GM12872 (cell line): ENCODE data around the gene JADE1.

ENCODE experiments used
- TF ChIP-seq, protein P1 (sequence below): IDR thresholded peaks from 3 replicates; pipeline ENCODE4 v1.5.1; 2011; ENCODE audit warnings: low read depth, mild to moderate bottlenecking, low read length, moderate library complexity; ENCODE audit not compliant: insufficient read depth

The JADE1 gene

DNA sequence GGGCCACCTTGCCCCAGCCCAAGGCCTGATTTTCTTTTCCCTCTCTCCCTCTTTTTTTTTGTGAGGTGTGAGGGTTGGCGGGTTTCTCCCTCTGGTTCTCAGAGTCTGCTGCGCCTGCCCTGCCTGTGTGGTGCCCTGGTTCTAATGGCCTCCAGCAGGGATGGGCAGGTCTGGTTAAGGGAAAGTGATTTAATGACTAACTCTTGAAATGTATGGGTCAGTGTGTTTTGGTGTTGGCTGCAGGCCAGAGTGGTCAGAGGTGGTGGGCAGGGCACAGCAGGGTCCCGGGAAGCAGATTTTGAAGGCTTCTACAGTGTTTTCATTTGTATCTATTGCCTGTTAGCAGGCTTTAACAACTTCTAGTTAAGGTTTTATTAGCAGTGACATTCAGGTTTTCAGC lies 39.0 kb downstream of the JADE1 start:
- TF ChIP-seq, protein P1, sequence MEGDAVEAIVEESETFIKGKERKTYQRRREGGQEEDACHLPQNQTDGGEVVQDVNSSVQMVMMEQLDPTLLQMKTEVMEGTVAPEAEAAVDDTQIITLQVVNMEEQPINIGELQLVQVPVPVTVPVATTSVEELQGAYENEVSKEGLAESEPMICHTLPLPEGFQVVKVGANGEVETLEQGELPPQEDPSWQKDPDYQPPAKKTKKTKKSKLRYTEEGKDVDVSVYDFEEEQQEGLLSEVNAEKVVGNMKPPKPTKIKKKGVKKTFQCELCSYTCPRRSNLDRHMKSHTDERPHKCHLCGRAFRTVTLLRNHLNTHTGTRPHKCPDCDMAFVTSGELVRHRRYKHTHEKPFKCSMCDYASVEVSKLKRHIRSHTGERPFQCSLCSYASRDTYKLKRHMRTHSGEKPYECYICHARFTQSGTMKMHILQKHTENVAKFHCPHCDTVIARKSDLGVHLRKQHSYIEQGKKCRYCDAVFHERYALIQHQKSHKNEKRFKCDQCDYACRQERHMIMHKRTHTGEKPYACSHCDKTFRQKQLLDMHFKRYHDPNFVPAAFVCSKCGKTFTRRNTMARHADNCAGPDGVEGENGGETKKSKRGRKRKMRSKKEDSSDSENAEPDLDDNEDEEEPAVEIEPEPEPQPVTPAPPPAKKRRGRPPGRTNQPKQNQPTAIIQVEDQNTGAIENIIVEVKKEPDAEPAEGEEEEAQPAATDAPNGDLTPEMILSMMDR: no peak

DNA sequence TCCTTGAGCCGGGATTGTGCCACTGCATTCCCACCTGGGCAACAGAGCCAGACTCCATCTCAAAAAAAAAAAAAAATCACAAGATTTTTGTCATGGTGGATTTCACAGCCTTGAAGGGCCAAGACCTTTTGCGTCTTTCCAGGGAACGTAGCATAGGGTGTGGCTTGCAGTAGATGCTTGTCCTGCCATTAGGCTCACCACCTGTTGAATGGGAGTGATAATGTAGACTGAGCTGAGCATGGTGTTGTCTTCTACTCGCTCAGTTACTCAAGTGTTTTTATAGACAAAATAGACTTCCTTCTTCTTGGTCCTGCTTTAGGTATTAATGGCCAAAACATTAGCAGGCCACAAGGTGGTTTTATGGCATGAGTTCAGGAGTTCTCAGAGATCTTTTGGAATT lies 40.8 kb downstream of the JADE1 start:
- TF ChIP-seq, protein P1: no peak

DNA sequence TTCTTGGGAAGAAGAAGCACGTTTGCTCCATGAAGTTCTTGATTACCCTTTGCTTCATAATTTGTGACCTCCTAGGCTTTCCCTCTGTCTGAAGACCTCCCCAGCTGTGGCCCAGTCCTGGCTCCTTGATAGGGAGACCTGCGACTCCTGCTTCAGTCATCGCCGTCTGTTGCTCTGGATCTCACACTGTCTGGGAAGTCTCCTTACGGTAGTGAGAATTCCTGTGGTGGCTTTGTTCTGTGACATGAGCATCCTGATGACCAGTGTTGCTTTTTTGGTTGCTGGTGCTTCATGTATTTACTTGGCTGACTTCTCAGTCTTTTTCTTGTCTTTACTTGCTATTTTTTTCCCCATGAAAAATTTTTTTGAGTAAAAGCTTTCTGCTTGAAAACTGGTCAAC lies 44.2 kb downstream of the JADE1 start:
- TF ChIP-seq, protein P1: no peak

DNA sequence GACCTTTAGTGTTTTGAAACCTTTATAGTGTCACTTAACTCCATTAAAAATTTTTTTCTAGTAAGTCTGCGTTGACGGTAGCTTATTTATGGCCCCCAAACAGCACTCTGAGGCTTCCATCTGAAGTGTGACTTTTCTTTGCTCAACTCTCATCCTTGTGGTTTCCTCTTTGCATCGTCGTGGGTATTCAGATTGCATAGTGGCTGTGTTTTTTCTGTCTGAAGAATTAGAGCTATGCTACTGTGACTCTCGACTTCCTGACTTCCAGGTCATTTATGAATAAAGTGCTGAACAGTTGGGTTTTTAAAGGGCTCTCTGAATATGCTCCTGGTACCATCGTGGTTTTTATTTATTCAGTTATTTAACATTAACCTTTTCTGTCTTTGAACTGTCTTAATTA lies 44.9 kb downstream of the JADE1 start:
- TF ChIP-seq, protein P1: no peak

DNA sequence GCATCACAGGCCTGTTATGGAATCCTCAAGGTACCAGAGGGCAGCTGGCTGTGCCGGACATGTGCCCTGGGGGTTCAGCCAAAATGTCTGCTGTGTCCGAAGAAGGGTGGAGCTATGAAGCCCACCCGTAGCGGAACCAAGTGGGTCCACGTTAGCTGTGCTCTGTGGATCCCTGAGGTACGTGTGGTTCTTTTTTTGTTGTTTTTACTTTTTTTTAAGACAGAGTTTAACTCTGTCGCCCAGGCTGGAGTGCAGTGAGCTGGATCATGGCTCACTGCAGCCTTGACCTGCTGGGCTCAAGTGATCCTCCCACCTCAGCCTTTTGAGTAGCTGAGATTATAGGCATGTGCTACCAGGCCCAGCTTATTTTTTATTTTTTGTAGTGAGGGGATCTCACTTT lies 46.1 kb downstream of the JADE1 start:
- TF ChIP-seq, protein P1: no peak

DNA sequence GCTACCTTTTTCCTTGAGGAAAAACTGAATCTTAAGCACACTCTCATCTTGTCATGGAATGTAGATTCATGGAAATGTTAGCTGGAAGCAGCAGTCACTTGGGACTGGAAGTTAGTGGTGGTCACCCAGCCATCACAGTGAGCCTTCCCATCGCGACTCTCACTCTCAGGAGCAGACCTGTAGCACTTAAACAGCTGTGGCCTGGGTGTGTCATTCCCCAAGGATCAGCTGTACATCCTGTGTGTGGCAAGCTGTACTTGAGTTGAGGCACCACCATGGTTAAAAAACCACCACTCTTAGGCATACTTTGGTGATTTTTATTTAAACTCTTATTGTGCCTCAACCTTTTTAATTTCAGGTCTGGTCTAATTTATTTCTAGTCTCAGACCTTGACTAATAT lies 46.7 kb downstream of the JADE1 start:
- TF ChIP-seq, protein P1: no peak

DNA sequence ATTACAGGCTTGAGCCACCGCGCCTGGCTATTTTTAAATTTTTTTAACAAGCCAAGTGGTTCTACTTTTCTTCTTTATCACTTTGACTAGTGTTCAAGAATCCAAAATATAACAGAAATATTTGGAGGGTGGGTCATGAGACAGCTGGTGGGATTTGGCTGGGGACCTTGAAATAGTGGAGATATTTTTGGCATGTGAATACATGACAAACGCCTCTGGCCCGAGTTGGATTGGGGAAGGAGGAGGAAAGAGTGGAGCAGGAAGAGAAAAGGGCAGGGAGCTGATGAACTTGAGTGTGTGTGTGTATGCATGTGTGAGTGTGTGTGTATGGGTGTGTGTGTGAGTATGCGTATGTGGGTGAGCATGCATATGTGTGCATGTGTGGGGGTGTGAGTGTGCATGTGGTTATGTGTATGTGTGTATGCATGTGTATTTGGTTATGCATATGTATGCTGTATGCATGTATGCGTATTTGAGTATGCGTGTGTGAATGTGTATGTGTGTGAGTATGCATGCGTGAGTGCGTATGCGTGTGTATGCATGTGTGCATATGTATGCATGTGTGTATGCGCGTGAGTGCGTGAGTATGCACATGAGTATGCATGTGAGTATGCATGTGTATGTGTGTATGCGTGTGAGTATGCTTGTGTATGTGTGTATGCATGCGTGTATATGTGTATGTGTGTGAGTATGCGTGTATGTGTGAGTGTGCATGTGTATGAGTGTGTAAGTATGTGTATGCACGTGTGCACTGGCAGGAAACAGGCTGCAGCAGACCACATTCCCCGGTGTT lies 49.6 kb downstream of the JADE1 start:
- TF ChIP-seq, protein P1: no peak
